Measurements from ENCODE around the gene SLIT3.
A peak's percentile ranks its signal among the peaks of the same experiment; 100 is the strongest.

Gene SLIT3

DNA sequence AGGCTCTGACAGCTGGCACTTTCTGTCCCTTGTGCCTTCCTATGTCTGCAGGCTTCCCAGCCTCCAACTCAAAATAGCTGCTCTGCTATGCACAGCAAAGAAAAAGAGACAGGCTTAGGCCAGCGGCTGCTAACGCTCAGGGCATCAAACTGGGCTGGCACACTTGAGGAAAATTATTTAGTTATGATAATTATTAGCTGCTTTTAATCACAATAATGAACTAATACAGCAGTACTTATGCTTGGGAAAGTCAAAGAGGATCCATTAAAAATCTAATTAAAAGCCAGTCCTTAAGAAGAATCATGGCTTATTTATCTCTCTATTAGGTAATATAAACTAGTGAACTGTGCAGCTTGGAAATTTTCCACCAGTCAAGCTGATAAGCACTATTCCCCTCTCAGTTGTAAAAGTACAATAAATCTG, 233.2 kb downstream of the SLIT3 start:
- no peak for DNase-seq

DNA sequence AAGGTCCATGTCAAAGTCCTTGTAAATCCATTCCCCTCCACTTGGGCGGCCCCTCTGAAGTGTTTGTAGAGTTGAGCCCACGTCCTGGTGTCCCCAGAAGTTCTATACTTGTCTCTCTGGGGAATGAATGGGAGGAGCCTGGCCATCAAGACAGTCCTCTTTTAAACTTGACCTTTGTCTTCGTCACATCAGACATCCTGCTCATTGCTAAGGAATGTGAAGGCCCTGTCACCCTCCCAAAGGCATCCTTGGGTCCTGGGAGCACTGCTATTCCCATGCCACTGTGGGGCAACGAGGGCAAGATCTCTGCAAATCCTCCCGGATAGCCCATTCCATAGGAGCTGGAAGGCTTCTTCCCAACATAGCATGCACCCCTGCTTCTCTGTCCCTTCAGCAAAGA, 235.5 kb downstream of the SLIT3 start:
- DNase-seq = no peak

DNA sequence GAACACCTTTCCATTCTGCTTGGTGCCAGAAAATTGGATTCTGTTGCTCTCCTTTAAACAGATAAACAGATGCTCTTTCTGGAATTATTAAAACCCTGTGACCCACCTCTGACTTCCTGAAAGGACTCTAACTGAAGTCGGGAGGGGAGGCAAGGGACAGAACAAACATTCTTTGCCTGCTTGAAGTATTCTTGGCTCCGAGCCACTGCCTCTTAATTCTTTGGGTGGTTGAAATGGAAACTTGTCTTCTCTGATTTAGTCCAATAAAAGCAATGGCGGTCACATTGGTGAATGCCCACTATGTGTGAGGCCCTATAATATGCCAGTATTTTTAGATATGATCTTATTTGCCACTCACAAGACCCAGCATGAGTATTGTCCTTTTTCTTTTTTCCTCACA, 236.8 kb downstream of the SLIT3 start:
- DNase-seq = no peak

DNA sequence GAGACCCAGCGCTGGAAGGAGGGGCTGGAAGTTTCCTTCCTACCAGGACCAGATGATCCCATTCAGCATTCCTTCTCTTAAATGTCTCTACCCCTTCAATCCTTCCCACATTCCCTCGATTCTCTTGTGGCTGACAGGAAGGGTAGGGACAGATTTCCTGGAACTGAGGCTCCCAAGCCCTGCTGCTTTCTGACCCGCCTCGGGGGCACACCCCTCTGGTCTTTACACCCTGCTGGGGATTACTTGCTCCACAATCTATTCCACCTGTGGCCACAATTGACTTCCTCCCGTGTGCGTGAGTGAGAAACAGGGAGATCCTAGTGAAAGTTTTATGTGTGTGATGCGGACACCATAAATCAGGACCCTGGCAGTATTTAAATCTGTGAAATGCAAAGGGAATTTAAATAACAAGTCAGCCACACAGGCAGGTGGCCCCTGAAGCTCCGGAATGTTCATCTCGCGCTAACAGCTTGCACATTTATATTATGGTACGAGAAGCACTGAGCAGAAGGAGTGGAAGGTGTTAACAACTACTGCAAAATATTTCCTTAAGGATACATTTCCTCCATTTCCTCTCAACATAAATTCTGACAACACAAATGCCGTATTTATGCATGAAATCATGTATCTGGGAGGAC, 237.5 kb downstream of the SLIT3 start:
- no peak for DNase-seq

DNA sequence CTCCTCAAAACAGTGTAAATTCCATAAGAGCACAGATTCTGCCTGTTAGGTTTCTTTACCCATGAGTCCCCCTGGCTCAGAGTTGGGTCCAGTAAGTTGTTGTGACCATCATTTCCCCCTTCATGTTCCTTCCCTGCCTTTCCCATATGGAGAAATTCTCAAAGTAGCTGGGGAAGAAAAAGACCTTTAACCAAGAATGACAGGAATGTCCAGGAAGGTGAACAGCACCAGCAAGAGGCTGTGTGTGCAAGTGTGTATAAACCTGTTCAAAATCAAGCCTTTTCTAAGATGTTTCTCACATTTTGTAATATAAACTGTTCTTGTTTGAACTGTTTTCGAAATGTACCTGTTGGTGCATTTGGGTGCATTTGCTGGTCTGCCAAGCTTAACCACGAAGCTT, 238.2 kb downstream of the SLIT3 start:
- DNase-seq = no peak

DNA sequence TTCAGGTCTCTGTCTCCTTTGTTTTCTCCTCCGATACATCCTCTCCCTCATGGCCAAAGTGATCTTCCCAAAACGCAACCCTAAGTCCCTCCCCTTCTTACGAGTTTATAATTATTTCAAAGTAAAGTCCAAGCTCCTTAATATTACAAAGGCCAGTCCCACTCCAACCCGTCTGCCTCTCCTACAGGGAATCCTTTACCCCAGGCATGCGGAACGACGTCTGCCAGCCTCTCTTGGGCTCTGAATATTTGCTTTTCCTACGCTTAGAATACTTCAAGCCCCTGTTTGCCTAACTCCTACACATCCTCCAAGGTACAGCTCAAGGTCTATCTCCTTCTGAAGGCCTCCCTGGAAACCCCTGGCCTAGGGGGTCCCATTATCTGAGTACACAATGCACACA, 246.4 kb downstream of the SLIT3 start:
- DNase-seq = no peak

DNA sequence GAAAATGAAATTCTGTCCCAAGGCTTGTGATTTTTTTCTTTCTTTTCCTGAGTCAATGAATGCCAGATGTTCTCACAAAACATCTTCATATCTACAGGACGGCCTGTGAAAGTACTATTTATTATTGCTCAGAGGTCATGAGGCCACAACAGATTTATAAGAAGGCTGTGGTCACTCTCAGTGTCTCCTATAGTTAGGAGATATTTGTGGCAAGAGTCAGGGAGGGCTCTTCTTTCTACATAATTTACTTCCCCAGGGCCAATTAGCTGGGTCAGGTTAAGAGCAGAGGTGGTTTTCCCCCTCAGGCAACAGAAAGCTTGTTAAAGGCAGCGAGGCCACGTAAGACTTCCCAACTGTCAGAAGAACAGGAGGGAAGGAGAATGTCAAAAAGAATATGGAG, 248.7 kb downstream of the SLIT3 start:
- no peak for DNase-seq

DNA sequence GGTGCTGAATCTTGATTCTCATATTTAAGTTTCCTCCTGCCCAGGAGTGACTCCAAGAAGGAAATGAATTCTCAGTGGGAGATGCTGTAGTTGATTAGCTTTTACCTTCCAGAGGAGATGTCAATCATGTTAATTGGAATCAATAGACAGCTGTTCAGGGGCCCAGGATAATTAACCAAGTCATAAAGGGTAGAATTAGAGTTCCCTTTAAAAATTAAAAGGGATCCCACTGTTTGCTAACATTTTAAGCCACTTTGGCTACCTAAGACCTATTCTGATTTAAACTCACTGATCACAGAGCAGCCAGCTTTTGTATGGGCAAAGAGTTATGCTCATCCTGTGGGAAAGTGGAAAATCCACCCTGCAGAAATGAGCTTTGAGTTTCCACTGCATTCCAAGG, 249.6 kb downstream of the SLIT3 start:
- DNase-seq = no peak

DNA sequence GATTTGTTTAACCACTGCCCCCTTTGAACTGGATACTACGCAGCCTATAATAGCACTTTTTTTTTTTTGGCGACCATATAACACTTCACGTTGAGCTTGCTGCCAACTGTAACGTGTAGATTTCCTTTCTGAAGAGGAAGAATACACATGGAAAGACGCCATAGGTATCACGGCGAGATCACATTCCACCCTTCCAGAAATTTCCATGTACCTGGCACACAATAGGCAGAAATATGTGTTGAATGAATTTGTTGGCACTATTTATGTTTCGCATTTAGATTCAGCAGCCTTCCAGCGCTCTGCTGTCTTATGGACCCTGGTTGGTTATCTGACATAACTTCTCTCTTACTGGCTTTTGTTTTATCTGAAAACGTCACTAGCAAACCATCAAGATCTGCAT, 250.3 kb downstream of the SLIT3 start:
- DNase-seq = no peak

DNA sequence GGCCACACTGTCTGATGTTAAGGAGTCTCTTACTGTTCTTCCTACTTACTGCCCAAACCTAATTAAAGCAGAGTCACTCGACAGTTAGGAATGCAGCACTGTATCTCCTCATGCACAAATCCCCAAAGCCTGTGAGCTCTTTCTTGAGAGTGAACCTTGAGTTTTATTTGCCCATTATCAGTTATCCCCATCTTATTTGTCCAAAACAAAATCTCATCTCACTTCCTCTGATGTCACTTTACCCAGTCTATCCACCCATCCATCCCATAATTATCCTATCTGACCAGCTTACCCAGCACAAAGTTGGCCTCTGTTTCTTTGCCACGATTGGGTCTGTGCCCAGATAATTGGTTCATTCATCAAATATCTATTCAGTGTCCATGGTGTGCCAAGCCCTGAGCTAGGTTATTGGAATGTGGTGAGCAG, 250.8 kb downstream of the SLIT3 start:
- DNase-seq = no peak

DNA sequence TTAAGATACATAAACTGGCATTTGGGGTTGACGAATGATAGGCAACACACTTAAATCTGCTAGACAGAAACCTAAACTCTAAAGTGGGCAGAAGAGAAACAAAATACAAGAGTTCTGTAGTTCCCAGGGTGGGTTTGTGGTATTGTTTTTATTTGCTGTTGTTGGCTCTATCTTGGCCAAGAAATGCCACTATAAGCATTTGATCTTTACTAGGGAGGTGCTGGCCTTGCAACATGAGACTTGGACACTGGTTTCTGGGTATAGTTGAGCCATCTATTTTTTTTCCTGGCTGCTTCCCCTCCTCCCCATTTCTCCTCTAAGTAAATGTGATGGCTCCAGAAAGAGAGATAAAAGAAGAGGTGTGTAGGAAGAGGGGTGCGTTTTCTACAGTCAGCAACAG, 251.2 kb downstream of the SLIT3 start:
- no peak for DNase-seq

DNA sequence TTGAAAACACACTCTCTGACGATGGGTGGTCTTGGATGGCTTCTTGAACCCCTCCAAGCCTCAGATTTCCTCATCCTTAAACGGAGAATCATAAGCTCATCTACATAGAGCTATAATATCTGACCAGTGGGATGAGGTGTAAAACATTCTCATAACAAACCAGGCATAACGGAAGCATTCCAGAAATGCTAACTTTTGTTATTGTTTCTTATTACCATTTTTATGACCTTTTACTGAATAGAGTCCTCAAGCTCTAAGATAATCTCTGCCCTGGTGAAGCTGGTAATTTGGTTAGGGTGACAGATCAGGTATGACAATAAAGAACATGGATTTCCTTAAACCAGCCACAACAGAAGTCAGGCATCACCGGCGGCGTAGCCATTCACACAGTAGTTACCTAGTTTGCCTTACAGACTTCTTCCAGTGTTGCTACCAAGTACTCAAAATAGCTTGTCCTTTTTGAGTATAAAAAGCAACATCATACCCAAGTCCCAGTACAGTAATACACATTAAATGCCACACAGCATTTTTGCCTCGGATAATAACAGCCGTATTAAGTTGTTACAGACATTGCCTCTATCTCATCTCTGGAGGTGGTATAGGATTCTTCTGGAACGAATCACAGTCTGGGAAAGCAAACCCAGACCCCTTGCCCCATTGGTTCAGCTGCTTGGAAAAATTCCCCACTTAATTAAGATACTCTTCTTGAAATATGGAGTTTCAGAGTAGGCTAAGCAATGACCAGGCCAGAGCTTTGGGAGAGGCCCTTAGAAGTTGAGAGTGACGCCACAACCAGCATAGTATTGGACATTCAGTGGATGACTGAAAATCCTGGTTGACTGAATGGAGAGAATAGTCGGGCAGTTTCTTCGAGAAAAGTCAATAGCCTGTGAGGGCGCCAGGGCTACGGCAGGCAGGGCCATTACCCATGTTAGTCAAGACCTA, 252.5 kb downstream of the SLIT3 start:
- no peak for DNase-seq

DNA sequence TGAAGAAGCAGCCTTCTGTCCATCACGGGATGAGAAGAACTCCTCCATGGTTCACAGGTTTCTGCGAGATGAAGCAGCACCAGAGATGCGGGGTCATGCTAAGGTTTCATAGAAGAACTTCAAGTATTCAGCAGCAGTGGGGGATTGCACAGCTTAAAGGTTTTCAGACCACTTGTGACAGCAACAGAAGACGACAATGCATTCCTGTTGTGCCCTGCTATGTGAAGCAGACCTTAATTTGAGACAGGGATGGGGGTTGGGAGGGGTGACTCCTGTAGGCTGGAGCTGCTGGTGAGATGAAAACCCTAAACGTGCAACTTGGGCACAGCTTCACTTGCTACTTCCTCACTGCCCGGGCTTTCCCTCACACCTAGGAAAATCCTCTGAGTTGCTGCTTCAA, 256.0 kb downstream of the SLIT3 start:
- DNase-seq = no peak

DNA sequence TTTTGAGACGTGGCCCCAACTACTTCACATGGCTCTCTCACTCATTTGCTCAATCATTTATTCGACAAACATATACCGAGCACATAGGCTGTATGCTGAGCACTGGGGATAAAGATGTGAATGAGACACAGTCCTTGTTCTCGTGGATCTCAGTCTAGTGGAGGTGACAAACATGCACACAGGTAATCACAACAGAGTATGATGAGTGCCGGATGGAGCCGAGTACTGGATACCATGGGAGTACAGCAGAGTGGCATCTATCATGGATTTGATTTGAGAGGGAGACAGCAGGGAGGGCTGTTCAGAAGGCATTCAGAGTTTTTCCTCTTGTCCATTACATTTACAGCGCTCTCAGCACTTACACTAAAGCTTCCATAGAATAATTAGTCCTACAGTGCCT, 259.8 kb downstream of the SLIT3 start:
- DNase-seq = no peak

DNA sequence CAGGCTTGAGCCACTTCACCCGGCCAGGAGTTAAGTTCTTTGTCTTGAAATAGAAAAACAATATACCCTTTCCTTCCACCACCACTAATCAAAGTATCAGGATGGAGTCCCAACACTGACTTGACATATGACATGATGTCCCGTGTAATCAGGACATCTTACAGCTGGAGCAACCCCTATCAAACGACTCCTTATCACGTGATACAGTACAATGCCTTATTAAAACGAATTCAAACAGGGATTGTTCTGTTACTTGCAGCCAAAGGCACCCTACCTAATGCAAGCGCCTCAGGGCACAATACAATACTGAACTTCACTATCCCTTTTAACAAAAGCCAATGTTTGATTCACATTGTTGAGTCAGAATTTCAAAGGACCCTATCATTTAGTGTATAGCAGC, 261.3 kb downstream of the SLIT3 start:
- DNase-seq = no peak

DNA sequence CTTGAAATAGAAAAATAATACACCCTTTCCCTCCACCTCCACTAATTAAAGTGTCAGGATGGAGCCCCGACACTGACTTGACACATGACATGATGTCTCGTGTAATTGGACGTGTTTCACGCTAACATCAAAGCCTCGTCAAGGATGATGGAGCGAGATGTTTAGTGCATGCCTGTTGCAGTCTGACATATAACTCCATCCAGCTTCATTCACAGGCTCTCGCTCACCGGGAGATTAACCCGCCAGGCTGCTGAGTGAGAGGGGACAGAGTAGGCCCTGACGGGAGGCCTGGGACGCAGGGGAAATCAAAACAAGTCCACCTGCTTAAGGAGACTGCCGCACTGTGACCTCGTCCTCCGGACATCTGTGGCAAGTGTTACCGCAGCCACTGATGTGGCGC, 263.5 kb downstream of the SLIT3 start:
- no peak for DNase-seq

DNA sequence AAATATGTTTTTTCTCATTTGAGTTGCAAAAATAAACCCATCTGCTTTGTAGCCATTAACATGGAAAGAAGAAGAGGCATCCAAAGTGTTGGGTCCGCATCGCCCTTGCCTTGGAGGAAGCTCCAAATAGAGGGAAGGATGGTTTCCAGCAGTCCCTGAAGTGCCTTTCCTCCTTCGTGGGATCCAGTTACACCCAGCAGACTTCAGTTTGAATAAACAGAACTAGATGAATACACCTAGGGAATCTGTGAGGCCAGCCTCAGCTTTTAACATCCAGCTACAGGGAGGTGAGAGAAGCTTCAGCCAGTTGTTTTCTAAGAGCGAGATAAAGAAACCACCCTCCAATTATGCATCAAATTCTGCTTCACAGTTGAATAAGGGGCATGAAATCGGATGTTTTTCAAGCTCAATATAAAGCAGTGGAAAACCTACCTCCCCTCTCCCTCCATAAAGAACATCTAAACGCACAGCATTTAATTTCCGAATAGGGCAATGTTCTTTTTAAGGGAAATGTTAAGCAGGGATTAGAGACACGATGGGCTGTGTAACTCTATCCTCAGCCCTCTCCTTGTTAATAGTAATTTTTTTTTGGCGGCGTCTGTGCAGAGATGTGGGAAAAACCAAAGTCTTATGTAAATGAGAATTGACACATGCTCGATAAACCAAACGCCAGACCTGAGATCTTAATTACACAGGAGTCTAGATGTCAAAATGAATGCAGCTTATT, 264.7 kb downstream of the SLIT3 start:
- DNase-seq = no peak

DNA sequence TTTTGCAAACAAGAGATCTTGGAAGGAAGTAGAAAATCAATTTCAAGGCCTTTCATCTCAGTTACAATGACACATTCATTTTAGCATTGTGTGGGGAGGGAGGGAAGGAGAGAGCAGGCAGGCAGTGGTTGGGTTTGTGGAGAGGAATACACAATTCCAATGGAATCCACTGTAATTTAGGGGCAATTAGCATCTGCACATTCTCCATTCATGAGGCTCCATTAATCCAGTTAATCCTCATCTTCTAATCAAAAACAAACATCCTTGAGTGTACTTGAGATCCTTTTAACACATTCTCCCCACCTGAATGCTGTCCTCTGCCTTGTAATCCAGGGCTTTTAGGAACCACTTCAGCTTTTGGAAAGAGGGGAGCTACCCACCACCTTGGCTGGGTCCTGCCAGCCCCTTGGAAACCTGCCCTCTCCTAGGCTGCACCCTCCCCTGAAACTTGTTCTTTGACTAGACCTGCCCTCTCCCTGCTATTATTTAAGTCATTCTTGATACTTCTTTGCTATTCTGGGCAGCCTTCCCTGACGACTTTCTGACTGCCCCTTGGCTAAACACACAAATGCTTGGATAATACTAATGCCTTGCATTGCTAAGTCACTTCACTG, 271.2 kb downstream of the SLIT3 start:
- no peak for DNase-seq

DNA sequence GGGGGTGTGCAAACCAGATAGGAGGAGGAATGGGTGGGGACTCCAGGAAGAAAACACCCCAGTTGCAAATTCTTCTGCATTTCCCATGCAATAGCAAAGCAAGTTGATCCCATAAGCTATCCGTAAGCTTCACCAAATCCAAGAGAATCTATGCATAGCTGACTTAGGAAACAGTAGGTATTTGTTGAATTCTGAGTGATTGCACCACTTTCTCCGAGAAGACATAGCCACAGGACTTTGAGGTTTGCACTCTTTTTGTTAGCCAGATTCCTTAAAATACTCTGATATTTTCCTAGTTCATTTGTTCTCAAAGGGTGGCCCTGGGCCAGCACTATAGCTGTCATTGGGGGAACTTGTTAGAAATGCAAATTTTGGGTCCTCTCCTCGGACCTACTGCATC, 271.9 kb downstream of the SLIT3 start:
- DNase-seq = no peak

DNA sequence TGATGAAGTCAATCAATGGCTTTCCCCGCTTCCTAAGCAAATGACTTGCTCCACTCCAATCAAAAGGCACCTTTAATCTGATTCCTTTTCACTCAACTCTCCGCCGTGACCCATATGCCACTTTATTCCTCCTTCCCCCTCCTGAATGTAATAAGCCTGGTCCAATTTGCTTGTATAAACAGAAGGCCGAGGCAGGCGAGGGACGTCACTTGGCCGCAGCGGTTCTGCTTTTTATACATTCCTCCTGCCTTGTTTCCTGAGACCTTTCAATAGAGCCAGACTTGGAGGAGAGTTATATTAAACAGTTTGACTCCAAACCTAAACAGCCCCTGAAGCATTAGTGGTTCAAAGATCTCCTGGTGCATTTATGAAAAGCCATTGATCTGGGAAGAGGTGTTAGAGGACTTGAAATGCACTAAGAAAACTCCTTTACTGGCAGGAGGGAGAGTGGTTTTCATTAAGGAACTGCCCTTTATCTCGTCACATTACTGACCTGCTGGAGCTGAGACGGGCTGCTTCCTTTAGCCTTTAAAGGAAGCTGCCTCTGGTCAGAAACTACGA, 273.4 kb downstream of the SLIT3 start:
- DNase-seq = peak in 1 of 2 donors; percentile 6

DNA sequence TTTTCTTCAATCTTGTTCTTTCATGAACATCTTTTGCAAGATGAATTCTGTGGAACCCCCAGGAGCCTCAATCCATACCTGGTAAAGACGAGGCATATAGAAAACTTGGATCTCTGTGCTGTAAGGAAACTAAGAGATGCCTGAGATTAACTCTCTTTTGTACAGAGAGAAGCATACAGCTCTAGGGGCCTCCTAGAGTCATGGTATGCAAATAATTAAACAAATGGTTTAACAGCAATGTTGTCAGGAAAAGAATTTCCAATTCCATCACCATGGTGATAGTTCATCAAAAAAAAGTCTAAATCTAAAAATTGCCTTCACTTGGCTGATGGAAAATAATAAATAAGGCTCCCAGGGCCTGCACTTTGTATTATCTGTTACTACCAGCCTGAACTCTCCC, 275.4 kb downstream of the SLIT3 start:
- no peak for DNase-seq

DNA sequence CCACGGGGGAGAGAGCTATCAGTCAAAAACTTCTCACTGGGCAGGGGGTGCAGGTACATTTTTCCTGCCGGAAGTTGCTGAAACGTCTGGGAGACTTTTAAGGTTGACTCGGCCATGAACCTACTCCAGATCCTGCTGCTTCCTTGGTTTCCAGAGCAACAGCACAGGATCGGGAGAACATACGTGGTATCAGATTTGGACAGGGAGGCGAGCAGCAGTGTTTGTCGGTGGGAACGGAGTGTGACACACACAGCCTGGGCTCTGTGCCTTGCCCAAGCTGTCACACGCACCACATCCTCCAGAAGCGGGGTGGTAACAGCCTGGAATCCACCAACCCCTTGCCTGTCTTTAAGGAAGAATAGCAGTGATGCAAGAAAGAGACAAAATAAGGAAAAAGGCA, 276.5 kb downstream of the SLIT3 start:
- DNase-seq = no peak

DNA sequence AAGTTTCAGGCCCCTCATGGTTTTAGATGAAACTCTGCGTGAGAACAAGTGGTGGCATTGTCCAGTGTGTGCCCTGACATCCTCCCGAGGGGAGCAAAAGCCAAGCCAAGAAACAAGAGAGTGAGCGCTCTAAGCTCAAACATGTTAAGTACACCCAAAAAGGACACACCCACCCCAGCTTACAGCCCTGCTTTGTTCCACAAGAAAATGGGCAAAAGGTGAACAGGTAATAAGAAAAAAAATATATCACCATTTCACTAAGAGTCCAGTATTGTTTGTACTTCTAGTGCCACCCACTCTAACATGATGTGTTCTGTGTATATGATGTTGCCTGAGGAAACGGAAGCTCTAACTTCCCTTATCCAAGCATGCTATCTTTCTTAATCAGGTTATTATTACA, 278.2 kb downstream of the SLIT3 start:
- DNase-seq = peak; percentile 15 to 38
